Ramos (cell line): ENCODE results near the gene DPH1.
"Not testable (repeated sequence)": the region's sequence is repeated elsewhere in the genome, so short reads cannot be mapped to it uniquely, and the experiment has no call there.

Experiments
- in situ Hi-C: fragments of 300-500 bp; cut with MboI; formaldehyde crosslinking; loops from one replicate; pipeline ENCODE4 v1.14.3; 2022; ENCODE audit warnings: low sequenced_read_pairs; ENCODE audit not compliant: unreplicated experiment

The DPH1 gene

DNA sequence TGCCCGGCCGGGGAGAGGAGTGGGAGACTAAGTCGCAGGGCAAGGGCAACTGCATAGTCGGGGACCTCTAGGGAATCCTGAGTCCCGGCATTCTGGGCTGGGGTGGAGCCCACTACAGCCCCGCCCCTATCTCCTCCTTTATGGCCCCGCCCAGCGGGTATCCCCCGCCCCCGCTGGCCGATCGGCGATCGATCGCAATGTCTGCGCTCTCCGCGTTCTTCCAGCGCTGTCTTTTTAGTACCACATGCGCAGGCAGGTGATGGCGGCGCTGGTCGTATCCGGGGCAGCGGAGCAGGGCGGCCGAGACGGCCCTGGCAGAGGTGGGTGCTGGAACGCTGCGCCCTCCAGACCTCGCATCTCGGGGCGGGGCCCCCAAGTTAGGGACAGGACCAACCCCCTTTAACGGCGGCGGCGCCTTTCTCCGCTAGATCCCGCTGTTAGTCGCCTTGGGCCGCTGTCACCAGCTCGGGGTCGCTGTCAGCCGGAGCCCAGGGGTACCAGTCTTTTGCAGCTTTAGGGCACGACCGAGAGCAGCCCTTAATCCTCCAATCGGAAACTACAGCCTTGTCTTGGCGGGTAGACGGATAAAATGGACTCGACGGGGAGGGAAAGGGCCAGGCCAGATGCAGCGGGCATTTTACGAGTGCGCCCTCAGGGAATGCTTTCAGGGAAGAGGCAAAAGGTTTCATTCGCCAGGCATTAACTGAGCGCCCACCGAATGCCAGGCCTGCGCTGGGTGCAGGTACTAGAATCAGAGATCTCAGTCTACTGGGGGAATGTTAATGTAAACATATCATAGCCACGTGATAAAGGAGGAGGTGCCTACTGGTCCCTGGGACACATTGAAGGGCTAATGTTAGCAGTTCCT lies at the start of gene DPH1:
TSS of gene DPH1 (plus strand) at position 243 of the 868 bp plus-strand sequence. CDS start at position 260, 17 bp downstream.
- in situ Hi-C loops: loop anchor here (10.0 to 25.0 kb wide), 2 partner anchors 115 to 318 kb away; partner anchors contain the start of genes TLCD2 and WDR81

- in situ Hi-C loops: no loop called here
Measured at GRCh38 chr17:1980665-1981250, 49.2 kb upstream of the DPH1 start.

GRCh38 chr17:1982793-1983366 lies 47.1 kb upstream of the DPH1 start:
- in situ Hi-C loops: not testable (repeated sequence)

DNA sequence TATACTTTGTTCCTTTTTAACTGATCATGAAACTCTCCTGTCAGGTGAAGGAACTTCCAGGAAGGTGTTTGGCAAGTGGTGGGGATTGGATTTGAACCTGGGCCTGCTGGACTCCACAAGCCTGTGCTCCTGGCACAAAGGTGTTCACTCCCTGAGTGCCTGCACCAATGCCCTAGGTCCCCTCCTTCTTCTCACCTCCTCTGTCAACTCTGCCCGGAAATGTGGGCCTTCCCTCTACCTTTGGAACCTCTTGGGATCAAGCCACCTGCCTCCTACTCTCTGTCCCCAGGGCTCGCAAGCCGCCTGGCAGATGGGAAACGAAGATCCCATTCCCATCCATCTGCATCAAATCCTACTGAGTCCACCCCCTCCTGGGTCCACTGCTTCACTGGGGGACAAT lies 44.9 kb upstream of the DPH1 start:
- in situ Hi-C loops: no loop called here

- in situ Hi-C loops: no loop called here
Measured at GRCh38 chr17:1985686-1986085, 44.3 kb upstream of the DPH1 start.

GRCh38 chr17:1986783-1987451 lies 43.0 kb upstream of the DPH1 start:
- in situ Hi-C loops: no loop called here

GRCh38 chr17:1989135-1989534 lies 40.8 kb upstream of the DPH1 start:
- in situ Hi-C loops: no loop called here

- in situ Hi-C loops: no loop called here
Measured at GRCh38 chr17:1992541-1992940, 37.4 kb upstream of the DPH1 start.

DNA sequence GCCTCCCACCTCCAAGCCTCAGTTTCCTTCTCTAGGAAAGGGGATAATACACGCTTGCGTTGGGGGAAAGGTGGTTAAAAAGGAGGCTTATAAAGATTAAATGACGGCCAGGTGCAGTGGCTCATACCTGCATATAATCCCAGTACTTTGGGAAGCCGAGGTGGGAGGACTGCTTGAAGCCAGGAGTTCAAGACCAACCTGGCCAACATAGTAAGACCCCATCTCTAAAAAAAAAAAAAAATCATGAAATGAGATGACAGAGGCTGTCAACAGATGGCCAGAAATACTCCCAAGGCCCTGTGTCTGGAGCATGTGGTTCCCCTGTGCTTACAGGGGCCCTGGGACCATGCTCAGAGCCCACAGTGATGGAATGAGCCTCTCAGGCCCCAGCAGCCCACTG lies 35.2 kb upstream of the DPH1 start:
- in situ Hi-C loops: no loop called here

DNA sequence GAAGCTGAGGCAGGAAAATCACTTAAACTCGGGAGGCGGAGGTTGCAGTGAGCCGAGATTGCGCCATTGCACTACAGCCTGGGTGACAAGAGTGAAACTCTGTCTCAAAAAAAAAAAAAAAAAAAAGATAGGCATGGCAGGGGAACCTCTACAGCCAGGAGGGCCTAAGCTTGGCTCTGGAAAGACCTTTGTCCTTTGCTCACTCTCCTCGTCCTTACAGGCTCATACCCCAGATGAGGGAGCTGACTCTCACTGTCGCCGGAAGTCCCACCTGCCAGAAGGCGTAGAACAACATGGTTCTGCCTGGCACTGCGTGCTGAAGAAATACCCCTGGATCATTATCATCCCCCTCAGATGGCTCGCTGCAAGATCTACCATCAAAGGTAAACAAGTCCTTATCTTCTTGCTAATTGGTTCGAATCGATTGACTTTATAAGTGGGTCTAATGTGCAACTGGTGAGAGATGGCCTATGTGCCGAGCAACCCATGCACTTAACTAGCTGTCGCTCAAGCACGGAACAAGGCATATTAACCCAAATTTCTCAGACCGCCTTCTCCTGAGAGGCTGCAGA lies 34.5 kb upstream of the DPH1 start:
- in situ Hi-C loops: no loop called here

DNA sequence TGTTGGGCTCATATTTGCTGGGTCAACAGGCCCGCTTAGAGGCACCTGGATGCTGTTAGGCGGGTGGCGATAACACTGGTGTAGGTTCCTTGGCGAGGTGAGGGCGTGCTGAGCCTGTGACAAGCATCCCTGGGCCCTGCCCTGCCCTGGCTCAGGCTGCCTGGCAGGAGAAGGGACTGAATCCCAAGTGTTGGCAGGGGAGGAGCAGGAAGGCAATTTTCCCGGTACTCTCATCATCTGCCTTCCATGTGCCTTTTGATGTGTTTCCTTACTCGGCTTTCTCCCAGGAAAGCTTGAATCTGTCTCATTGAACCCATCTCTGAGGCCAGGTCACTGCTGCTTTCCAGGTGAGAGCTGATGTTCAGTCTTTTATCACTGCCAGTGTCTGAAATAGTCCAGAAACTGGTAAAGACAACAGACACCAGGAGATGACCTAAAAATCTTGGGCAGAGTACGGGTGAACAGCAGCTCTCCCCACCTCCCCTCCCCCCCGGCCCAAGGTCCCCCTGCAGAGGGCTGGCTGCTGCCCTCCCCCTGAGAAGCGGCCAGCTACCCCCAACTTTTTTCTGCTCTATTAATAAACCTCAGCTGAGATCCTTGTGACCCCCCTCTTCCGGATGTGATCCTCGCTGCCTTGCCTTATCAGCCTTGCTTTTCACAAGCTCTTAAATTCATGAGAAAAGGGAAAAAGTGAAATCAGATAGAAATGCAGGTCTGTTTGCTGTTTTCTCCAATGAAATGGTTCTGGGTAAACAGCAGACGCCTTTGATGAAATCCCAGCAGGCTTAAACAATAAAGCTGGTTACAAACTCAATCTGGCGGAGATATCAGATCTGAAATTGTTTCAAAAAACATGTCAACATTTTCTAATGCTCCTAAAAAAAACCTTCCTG lies 33.8 kb upstream of the DPH1 start:
- in situ Hi-C loops: no loop called here

- in situ Hi-C loops: no loop called here
Measured at GRCh38 chr17:1996800-1997288, 33.1 kb upstream of the DPH1 start.

GRCh38 chr17:1997289-1997926 lies 32.5 kb upstream of the DPH1 start:
- in situ Hi-C loops: no loop called here

DNA sequence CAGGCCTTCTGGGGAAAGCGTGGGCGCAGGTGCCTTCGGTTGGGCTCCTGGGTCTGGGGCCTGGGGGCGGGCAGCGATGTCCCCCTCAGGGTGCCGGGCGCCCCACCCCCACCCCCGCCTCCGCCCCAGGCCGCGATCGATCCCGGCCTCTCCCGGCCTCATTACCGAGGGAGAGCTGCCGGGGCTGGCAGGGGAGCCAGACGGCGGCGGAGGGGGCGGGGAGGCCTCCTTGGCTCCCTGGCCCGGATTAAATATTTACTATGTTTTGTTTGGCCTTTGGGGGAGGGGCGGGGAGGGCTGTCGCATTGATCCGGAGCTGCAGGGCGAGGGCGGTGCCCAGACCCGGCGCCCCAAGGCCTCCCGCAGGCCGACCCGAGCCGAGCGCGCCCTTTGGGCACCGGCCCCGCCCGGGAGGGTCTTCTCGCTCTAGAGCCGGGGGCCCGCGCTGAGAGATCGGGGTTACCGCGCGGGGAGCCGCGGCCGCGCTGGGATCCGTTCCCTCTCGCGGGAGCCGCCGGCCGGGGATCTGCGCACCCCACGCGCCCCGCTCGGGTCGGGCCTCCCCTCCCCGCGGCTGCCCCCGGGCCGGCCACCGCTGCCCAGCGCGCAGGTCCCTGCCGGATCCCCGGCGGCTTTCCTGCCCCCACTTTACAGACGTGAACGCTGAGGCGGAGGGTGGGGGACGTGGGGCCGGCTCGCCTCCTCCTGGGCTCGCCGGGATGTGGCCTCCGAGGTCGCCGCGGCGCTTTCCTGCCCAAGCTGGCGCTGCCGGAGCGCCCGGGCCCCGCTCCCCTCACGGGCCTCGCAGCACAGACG lies 31.8 kb upstream of the DPH1 start:
- in situ Hi-C loops: no loop called here

GRCh38 chr17:1999557-2000251 lies 30.2 kb upstream of the DPH1 start:
- in situ Hi-C loops: no loop called here

DNA sequence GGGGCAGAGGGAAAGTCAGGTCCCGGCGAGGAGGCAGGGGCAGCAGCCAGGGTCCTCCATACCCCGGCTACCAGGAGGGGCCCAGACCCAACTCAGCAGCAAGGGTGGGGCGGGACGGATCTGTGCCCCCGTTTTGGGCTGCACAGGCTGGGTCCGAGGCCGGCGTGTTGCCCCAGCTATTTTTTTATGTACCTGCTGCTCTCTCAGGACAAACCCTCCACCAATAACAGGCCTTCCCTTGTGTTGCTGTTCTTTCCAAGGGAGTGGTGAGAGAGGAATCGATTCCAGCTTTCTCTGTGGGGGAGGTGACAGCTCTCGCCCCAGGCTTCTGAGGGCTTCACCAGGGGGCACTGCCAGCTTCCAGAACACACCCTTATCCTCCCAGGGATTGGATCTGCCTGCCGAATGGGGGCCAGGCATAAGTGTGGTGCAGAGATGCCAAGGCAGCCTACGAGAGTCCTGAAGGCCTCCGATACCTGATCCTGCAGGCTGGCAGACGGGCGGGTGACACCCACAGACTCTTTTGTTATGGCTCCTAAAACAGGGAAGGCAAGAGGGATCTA lies 27.1 kb upstream of the DPH1 start:
- in situ Hi-C loops: no loop called here

- in situ Hi-C loops: no loop called here
Measured at GRCh38 chr17:2003525-2003924, 26.4 kb upstream of the DPH1 start.
